GM12865 (cell line): ENCODE results near the gene ZNF230.

Experiments used
- DNase-seq: peaks from one replicate; pipeline ENCODE4 v3.0.0; 2010; ENCODE audit warnings: low read depth
- H3K4me3 ChIP-seq: 2 replicates; pipeline ENCODE4 v1.5.1; 2011; ENCODE audit warnings: mild to moderate bottlenecking, low read depth, low read length, control low read depth
- TF ChIP-seq, protein P1 (sequence below): IDR thresholded peaks from 2 replicates; pipeline ENCODE4 v1.5.1; 2011; ENCODE audit warnings: low read length, control low read depth, low read depth, inconsistent platforms; ENCODE audit not compliant: insufficient read depth; ENCODE audit errors: missing control alignments

ZNF230 gene

GRCh38 chr19:44005973-44006372 is 3.2 kb downstream of the ZNF230 start:
- no peak for DNase-seq
- TF ChIP-seq, protein P1, sequence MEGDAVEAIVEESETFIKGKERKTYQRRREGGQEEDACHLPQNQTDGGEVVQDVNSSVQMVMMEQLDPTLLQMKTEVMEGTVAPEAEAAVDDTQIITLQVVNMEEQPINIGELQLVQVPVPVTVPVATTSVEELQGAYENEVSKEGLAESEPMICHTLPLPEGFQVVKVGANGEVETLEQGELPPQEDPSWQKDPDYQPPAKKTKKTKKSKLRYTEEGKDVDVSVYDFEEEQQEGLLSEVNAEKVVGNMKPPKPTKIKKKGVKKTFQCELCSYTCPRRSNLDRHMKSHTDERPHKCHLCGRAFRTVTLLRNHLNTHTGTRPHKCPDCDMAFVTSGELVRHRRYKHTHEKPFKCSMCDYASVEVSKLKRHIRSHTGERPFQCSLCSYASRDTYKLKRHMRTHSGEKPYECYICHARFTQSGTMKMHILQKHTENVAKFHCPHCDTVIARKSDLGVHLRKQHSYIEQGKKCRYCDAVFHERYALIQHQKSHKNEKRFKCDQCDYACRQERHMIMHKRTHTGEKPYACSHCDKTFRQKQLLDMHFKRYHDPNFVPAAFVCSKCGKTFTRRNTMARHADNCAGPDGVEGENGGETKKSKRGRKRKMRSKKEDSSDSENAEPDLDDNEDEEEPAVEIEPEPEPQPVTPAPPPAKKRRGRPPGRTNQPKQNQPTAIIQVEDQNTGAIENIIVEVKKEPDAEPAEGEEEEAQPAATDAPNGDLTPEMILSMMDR = no peak

GRCh38 chr19:44007473-44007872 is 4.7 kb downstream of the ZNF230 start:
- TF ChIP-seq, protein P1 = no peak
- no peak for DNase-seq
- no peak overlapping the region for H3K4me3 ChIP-seq

More at GRCh38 chr19:44005973-44006372, 3.2 kb downstream of the ZNF230 start:
- H3K4me3 ChIP-seq = no peak overlapping the region

DNA sequence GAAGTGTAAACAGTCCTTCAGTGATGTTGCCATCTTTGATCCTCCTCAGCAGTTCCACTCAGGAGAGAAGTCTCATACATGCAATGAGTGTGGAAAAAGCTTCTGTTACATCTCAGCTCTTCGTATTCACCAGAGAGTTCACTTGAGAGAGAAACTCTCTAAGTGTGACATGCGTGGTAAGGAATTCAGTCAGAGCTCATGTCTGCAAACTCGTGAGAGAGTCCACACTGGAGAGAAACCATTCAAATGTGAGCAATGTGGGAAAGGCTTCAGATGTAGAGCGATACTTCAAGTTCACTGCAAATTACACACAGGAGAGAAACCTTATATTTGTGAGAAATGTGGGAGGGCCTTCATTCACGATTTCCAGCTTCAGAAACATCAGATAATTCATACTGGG is 7.7 kb downstream of the ZNF230 start:
- H3K4me3 ChIP-seq = no peak overlapping the region
- TF ChIP-seq, protein P1 = no peak
- no peak for DNase-seq

- TF ChIP-seq, protein P1 = no peak
- H3K4me3 ChIP-seq = no peak overlapping the region
- no peak for DNase-seq
Measured at GRCh38 chr19:44019498-44019897, 16.7 kb downstream of the ZNF230 start.

DNA sequence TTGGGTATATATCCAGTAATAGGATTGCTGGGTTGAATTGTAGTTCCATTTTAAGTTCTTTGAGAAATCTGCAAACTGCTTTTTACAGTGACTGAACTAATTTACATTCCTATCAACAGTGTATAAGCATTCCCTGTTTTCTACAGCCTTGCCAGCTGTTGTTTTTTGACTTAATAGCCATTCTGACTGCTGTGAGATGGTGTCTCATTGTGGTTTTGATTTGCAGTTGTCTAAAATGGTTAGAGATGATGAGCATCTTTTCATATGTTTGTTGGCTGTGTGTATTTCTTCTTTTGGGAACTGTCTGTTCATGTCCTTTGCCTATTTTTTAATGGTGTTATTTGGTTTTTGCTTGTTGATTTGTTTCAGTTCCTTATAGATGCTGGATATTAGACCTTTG is 18.5 kb downstream of the ZNF230 start:
- no peak overlapping the region for H3K4me3 ChIP-seq
- TF ChIP-seq, protein P1 = no peak
- DNase-seq = no peak

GRCh38 chr19:44024900-44025216 is 22.1 kb downstream of the ZNF230 start:
- DNase-seq = no peak
- TF ChIP-seq, protein P1 = no peak

GRCh38 chr19:44025217-44025936 is 22.6 kb downstream of the ZNF230 start, which contains the start of gene ZNF222:
Gene ZNF222 (plus strand): TSS chr19:44025379. CDS start chr19:44025437, 58 bp downstream.
- TF ChIP-seq, protein P1 = no peak

More at GRCh38 chr19:44024900-44025216, 22.1 kb downstream of the ZNF230 start:
- H3K4me3 ChIP-seq = peak overlapping the region; percentile 91

More at GRCh38 chr19:44025217-44025936, 22.6 kb downstream of the ZNF230 start, which contains the start of gene ZNF222:
- peak within 1 kb of the TSS; percentile 91 for H3K4me3 ChIP-seq
- peak; percentile 89 for DNase-seq
